ACC112 (cell line): Measurements from ENCODE around the gene SLC35G6.
"Not testable (repeated sequence)": the region's sequence is repeated elsewhere in the genome, so short reads cannot be mapped to it uniquely, and the experiment has no call there.

Experiments used
- H2AFZ ChIP-seq: fragments of 200-600 bp; sonication (generic); one replicate; pipeline ENCODE4 v1.6.0; 2017; ENCODE audit warnings: antibody characterized with exemption, low read length; ENCODE audit not compliant: unreplicated experiment
- H3K27ac ChIP-seq: fragments of 200-600 bp; sonication (generic); 2 replicates; pipeline ENCODE4 v1.5.1; 2014; ENCODE audit warnings: low read depth, mild to moderate bottlenecking, antibody characterized with exemption, low read length, moderate library complexity
- H3K27me3 ChIP-seq: fragments of 200-600 bp; sonication (generic); 2 replicates; pipeline ENCODE4 v1.6.1; 2014; ENCODE audit warnings: mild to moderate bottlenecking, antibody characterized with exemption, low read length, moderate library complexity, mixed read lengths; ENCODE audit not compliant: insufficient read depth
- H3K36me3 ChIP-seq: fragments of 200-600 bp; sonication (generic); 2 replicates; pipeline ENCODE4 v1.6.1; 2016; ENCODE audit warnings: mild to moderate bottlenecking, antibody characterized with exemption, low read length, moderate library complexity, mixed read lengths; ENCODE audit not compliant: insufficient read depth
- H3K4me1 ChIP-seq: fragments of 200-600 bp; sonication (generic); one replicate; pipeline ENCODE4 v1.6.1; 2016; ENCODE audit warnings: low read length, mixed read lengths; ENCODE audit not compliant: insufficient read depth, unreplicated experiment, control insufficient read depth
- H3K4me3 ChIP-seq: fragments of 200-600 bp; sonication (generic); 2 replicates; pipeline ENCODE4 v1.5.1; 2014; ENCODE audit warnings: mild to moderate bottlenecking, low read depth, low read length
- H3K79me2 ChIP-seq: fragments of 200-600 bp; sonication (generic); one replicate; pipeline ENCODE4 v1.6.0; 2016; ENCODE audit warnings: low read length; ENCODE audit not compliant: control insufficient read depth, unreplicated experiment, insufficient read depth

The SLC35G6 gene

DNA sequence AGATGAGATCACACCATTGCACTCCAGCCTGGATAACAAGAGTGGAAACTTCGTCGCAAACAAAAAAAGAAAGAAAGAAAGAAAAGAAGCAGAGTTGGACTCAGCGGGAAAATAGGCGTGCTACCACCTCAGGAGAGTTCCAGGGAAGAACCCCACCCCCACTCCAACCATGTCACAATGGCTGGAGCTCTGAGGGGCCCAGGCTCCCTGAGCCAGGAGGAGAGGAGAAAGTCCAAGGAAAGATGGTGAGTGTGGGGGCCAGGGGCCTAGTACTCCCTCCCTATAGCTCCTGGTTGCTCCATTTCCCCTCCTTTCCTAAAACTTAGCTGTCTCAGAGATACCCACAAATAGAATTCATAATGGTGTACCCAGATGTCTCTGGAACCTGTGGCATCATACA lies at the start of gene SLC35G6:
TSS of gene SLC35G6 (plus strand) at position 172 of the 400 bp plus-strand sequence. CDS start at position 243, 71 bp downstream.
- H3K4me1 ChIP-seq: peaks cover 32% of the 10 kb centered on the region
- H3K4me3 ChIP-seq, H3K36me3 ChIP-seq: not testable (repeated sequence)

DNA sequence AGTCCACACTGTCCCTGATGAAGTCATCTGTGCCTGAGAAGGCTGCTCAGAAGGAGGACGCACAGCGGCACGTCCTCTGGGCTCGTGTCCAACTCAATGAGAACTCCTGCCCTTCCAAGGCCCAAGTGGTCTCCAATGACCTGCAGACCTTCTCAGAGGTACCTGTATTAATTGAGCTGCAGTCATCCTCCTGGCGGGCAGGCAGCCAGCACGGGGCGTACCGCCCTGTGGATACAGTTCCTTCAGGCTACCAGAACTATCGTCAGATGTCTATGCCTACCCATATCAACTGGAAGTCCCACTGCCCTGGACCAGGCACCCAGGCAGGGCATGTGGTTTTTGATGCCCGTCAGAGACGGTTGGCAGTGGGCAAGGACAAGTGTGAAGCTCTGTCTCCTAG lies 49.0 kb upstream of the SLC35G6 start:
- H3K4me1 ChIP-seq: peaks cover 2% of the 10 kb centered on the region
- no peak overlapping the region for H2AFZ ChIP-seq
- no peak overlapping the region for H3K27ac ChIP-seq
- H3K27me3 ChIP-seq: no peaks in the 10 kb centered on the region
- no peaks in the 10 kb centered on the region for H3K79me2 ChIP-seq
- no peak overlapping the region for H3K4me3 ChIP-seq
- no peaks in the 10 kb centered on the region for H3K36me3 ChIP-seq

More for the DNA sequence above, at the start of gene SLC35G6:
- not testable (repeated sequence) for H2AFZ ChIP-seq, H3K27ac ChIP-seq, H3K27me3 ChIP-seq
- peaks cover 49% of the 10 kb centered on the region for H3K79me2 ChIP-seq

DNA sequence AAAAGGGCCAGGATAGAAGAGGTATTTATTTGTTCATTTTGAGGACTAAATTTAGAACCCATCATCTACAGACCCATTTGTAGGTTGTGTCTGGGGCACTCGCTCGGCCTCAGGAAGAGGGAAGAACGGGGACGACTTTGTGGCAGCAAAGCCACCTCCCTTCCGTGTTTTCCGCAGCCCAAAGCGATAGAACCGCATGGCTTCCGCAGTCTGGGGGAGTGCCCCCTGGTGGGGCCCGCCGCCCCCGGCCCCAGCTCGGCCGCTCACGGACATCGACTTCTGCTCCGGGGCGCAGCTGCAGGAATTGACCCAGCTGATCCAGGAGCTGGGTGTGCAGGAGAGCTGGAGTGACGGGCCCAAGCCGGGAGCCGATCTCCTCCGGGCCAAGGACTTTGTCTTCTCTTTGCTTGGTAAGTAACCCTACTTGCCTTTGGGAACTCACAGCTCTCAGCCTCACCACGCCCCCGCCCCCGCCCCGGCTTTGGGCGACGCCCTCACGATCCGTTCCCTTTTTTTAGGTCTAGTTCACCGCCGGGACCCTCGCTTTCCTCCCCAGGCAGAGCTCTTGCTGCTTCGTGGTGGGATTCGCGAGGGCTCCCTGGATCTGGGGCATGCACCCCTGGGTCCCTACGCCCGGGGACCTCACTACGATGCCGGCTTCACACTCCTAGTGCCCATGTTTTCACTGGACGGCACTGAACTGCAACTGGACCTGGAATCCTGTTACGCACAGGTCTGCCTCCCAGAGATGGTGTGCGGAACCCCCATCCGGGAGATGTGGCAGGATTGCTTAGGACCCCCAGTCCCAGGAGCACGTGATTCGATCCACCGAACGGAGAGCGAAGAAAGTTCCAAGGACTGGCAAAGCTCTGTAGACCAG lies 45.3 kb upstream of the SLC35G6 start:
- Histone ChIP-seq H3K27me3 (peaks cover 16% of the 10 kb centered on the region), H3K79me2 (no peaks in the 10 kb centered on the region), H2AFZ (peak overlapping the region; percentile 73), H3K4me3 (peak overlapping the region; percentile 74), H3K4me1 (peaks cover 9% of the 10 kb centered on the region), H3K27ac (no peak overlapping the region), H3K36me3 (no peaks in the 10 kb centered on the region)

DNA sequence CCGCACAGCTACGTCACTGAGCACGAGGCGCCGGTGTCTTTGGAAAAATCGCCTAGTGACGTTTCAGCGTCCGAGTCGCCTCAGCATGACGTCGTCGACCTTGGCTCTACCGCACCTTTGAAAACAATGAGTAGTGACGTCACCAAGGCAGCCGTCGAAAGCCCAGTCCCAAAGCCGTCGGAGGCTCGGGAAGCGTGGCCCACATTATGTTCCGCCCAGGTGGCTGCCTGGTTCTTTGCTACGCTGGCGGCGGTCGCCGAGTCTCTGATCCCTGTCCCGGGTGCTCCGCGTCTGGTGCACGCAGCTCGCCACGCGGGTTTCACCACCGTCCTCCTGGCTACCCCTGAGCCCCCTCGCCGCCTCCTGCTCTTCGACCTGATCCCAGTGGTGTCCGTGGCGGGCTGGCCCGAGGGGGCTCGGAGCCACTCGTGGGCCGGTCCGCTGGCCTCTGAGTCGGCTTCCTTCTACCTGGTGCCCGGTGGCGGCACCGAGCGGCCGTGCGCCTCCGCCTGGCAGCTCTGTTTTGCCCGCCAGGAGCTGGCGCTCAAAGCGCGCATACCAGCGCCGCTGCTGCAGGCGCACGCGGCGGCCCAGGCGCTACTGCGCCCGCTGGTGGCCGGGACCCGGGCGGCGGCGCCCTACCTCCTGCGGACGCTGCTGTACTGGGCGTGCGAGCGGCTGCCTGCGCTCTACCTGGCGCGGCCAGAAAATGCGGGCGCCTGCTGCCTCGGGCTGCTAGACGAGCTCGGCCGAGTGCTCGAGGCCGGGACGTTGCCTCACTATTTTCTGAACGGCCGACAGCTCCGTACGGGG lies 44.5 kb upstream of the SLC35G6 start:
- no peaks in the 10 kb centered on the region for H3K36me3 ChIP-seq
- H3K79me2 ChIP-seq: no peaks in the 10 kb centered on the region
- H2AFZ ChIP-seq: peak overlapping the region; percentile 33
- H3K4me1 ChIP-seq: peaks cover 9% of the 10 kb centered on the region
- H3K27ac ChIP-seq: no peak overlapping the region
- H3K27me3 ChIP-seq: peaks cover 16% of the 10 kb centered on the region
- peak overlapping the region; percentile 74 for H3K4me3 ChIP-seq

DNA sequence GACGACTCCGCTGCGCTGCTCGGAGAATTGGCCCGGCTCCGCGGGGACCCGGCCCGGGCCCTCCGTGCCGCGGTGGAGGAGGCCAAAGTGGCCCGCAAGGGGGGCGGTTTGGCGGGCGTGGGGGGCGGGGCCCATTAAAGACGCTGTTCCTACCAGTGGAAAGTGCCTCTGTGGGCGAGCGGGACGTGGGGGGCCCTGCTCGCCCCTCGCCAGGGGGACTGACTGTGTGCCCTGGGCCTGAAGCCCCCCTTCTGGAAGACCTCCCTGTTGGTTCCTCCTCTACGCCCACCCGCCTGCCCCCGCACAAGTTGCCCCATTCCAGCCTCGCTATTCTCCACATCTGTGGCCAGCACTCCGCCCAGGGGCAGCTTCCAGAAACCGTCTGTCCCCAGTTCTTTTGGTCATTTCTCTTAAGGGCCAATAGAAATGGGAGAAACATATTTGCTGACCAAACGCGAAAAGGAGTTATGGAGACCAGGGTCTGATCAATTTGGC lies 43.8 kb upstream of the SLC35G6 start:
- Histone ChIP-seq H3K4me3 (peak overlapping the region; percentile 74), H3K79me2 (no peaks in the 10 kb centered on the region), H3K4me1 (peaks cover 9% of the 10 kb centered on the region), H3K27me3 (peaks cover 16% of the 10 kb centered on the region), H2AFZ (no peak overlapping the region), H3K36me3 (no peaks in the 10 kb centered on the region), H3K27ac (no peak overlapping the region)

DNA sequence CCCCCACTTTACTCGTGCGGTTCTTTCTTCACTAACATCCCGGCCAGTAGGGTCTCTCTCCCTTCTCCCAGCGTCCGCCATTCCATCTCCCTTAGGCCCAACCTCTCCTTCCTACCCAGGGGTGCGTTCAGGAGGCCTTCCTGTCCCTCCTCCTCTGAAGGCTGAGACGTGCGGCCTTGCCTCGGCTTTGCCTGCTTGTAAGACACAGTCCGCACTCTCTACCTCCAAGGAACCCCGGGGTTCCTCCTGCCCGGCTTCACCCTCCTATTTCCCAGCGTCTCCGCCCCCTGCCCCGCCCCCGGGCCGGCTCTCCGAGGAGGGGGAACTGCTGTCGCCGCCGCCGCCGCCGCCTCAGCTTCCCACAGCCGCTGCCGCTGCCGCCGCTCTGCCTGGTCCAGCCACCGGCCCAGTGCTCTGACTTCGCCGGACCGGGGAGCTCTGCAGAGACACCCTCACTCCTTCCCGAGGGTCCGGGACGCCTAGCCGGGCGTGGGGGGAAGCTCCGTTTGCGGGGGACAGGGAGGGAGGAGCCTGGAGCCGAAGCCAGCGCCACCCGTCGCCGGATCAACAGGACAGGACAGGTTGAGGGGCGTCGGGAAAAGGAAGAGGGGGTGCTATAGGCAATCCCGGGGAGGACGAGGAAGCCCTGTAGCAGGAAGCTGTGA lies 43.2 kb upstream of the SLC35G6 start:
- Histone ChIP-seq H3K4me3 (peak overlapping the region; percentile 74), H2AFZ (no peak overlapping the region), H3K27me3 (peaks cover 16% of the 10 kb centered on the region), H3K79me2 (no peaks in the 10 kb centered on the region), H3K36me3 (no peaks in the 10 kb centered on the region), H3K4me1 (peaks cover 9% of the 10 kb centered on the region), H3K27ac (no peak overlapping the region)

DNA sequence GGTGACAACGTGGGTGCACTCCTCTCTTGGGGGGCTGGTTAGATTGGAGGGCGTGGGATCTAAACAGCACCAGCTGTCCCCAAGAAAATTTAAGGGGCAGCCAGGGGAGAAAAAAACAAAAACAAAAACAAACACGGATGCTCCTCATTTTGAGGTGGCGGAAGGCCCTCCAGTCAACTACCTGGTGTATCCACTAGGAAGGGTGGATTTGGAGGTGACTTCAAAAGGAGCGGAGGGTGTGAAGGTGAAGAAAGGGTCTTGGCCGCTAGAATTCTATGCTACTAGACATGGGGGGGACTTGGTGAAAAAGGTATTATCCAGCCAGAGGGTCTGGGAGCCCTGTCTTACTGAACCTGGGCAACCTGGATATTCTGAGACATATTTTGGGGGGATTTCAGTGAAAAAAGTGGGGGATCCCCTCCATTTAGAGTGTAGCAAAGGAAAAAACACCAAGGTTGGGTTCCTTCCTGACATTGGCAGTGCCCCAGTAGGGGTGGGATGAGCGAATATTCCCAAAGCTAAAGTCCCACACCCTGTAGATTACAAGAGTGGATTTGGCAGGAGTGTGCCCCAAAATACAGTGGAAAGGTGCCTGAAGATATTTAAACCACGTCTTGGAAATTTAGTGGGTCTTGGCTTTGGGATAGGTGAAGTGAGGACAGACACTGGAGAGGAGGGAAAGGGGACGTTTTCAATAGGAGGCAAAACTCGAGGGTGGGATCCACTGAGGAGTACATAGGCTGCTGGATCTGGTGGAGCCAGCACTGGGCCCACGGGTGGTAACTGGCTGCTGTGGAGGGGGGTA lies 42.4 kb upstream of the SLC35G6 start:
- peaks cover 16% of the 10 kb centered on the region for H3K27me3 ChIP-seq
- H2AFZ ChIP-seq: no peak overlapping the region
- H3K4me1 ChIP-seq: peaks cover 13% of the 10 kb centered on the region
- no peak overlapping the region for H3K27ac ChIP-seq
- H3K4me3 ChIP-seq: peak overlapping the region; percentile 80
- H3K36me3 ChIP-seq: no peaks in the 10 kb centered on the region
- no peaks in the 10 kb centered on the region for H3K79me2 ChIP-seq

DNA sequence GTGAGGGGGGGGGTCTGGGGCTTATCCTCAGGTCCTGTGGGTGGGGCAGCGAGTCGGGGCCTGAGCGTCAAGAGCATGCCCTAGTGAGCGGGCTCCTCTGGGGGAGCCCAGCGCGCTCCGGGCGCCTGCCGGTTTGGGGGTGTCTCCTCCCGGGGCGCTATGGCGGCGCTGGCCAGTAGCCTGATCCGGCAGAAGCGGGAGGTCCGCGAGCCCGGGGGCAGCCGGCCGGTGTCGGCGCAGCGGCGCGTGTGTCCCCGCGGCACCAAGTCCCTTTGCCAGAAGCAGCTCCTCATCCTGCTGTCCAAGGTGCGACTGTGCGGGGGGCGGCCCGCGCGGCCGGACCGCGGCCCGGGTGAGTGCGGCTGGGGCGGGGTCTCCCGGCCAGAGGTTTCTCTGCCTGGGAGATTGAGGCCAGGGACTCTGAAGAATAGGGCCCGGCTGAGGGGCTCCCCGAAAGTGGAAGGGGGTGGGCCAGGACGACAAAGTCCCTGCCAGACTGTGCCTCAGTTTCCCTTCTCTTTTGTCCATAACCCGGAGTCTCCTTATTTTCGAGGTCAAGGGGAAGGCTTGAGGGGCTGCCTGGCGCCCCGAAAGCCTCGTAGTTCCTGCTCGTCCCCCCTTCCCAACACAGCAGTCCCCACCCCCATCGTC lies 41.7 kb upstream of the SLC35G6 start, which contains the start of gene FGF11:
TSS of gene FGF11 (plus strand) at position 51 of the 651 bp plus-strand sequence. CDS start at position 160, 109 bp downstream.
- H2AFZ ChIP-seq: peak within 1 kb of the TSS; percentile 48
- no peaks in the 10 kb centered on the region for H3K36me3 ChIP-seq
- H3K4me3 ChIP-seq: peak within 1 kb of the TSS; percentile 80
- no peak within 1 kb of the TSS for H3K27ac ChIP-seq
- peaks cover 16% of the 10 kb centered on the region for H3K27me3 ChIP-seq
- H3K79me2 ChIP-seq: no peaks in the 10 kb centered on the region
- peaks cover 20% of the 10 kb centered on the region for H3K4me1 ChIP-seq

DNA sequence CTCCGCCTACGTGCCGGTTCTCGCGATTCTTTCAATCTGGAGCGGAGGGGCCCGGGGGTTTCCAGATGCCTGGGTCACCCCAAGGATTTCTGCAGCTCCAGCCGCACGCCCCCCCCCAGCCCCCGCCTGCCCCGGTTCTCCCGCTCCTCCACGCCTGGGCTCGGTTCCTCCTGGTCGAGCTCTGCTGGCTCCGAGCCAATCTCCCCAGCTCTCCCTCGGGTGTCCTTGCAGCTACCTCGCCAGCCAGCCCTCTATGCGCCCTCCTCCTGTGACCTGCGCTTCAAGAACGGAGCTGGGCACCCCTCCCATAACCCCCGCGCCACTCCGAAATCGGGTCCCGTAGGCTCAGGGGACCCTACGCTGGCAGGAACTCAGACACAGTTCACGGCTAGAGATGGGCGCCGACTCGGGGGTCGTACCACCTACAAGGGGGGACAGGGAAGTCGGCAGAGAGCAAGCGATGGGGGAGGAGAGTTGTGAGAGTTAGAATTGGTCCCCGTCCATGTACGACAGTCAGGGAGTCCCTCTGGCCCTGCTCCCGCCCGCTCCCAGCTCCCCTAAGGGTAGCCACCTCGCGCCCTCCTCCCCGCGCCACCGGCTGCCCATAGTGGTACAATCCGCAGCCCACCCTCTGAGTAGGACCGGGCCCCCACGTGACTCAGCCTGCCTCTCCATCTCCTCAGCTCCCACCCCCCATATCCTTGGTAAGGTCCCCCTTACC lies 41.0 kb upstream of the SLC35G6 start:
- peak overlapping the region; percentile 80 for H3K4me3 ChIP-seq
- H3K79me2 ChIP-seq: no peaks in the 10 kb centered on the region
- H2AFZ ChIP-seq: peak overlapping the region; percentile 48
- no peaks in the 10 kb centered on the region for H3K36me3 ChIP-seq
- peaks cover 25% of the 10 kb centered on the region for H3K4me1 ChIP-seq
- H3K27me3 ChIP-seq: peaks cover 16% of the 10 kb centered on the region
- no peak overlapping the region for H3K27ac ChIP-seq
